ENCODE measurements around the gene TMEM132D. TPM values are rescaled to one million over a fixed set of nuclear protein-coding genes. Genes with fewer than 3 reads are reported as not detected.

TMEM132D gene
- total RNA-seq, 4 donors from 2014 or later, result 0.35 TPM; not detected in 3

GRCh38 chr12:129665414-129665813, 238.4 kb downstream of the TMEM132D start:
- intact Hi-C loops (cut with DNase I; ENCODE audit: low total_unique reads), result no loop called here
- Histone ChIP-seq H3K27ac (no peak overlapping the region), H3K9me3 (no peaks in the 10 kb centered on the region), H3K36me3 (no peaks in the 10 kb centered on the region), H3K4me1 (no peaks in the 10 kb centered on the region), H3K4me3 (no peak overlapping the region), H3K27me3 (no peaks in the 10 kb centered on the region)
- TF ChIP-seq POLR2A (IDR thresholded peaks at IDR 0.05), result no peak
- no peak for TF ChIP-seq CTCF (IDR thresholded peaks at IDR 0.05)
- no peak for DNase-seq

GRCh38 chr12:129662234-129662633, 241.6 kb downstream of the TMEM132D start:
- H3K4me3 ChIP-seq, result no peak overlapping the region
- no peaks in the 10 kb centered on the region for H3K4me1 ChIP-seq
- TF ChIP-seq POLR2A (IDR thresholded peaks at IDR 0.05) (no peak), CTCF (IDR thresholded peaks at IDR 0.05) (no peak)
- H3K9me3 ChIP-seq, result no peaks in the 10 kb centered on the region
- no peaks in the 10 kb centered on the region for H3K27me3 ChIP-seq
- DNase-seq, result no peak
- intact Hi-C loops (cut with DNase I; ENCODE audit: low total_unique reads), result no loop called here
- no peak overlapping the region for H3K27ac ChIP-seq
- no peaks in the 10 kb centered on the region for H3K36me3 ChIP-seq

- no peaks in the 10 kb centered on the region for H3K27me3 ChIP-seq
- intact Hi-C loops (cut with DNase I; ENCODE audit: low total_unique reads), result no loop called here
- no peak overlapping the region for H3K27ac ChIP-seq
- no peak for TF ChIP-seq POLR2A (IDR thresholded peaks at IDR 0.05)
- TF ChIP-seq CTCF (IDR thresholded peaks at IDR 0.05), result no peak
- no peak for DNase-seq
- no peaks in the 10 kb centered on the region for H3K36me3 ChIP-seq
- no peaks in the 10 kb centered on the region for H3K4me1 ChIP-seq
- no peak overlapping the region for H3K4me3 ChIP-seq
- no peaks in the 10 kb centered on the region for H3K9me3 ChIP-seq
These were observed 242.9 kb downstream of the TMEM132D start for GRCh38 chr12:129660946-129661345.

GRCh38 chr12:129659961-129660622, 243.7 kb downstream of the TMEM132D start:
- Histone ChIP-seq H3K9me3 (no peaks in the 10 kb centered on the region), H3K27ac (no peak overlapping the region), H3K4me3 (no peak overlapping the region), H3K36me3 (no peaks in the 10 kb centered on the region), H3K27me3 (no peaks in the 10 kb centered on the region), H3K4me1 (no peaks in the 10 kb centered on the region)
- no peak for DNase-seq
- intact Hi-C loops (cut with DNase I; ENCODE audit: low total_unique reads), result no loop called here
- TF ChIP-seq CTCF (IDR thresholded peaks at IDR 0.05) (no peak), POLR2A (IDR thresholded peaks at IDR 0.05) (no peak)

- no peak overlapping the region for H3K4me3 ChIP-seq
- no peak for DNase-seq
- H3K36me3 ChIP-seq, result no peaks in the 10 kb centered on the region
- no peaks in the 10 kb centered on the region for H3K9me3 ChIP-seq
- intact Hi-C loops (cut with DNase I; ENCODE audit: low total_unique reads), result no loop called here
- no peak overlapping the region for H3K27ac ChIP-seq
- H3K27me3 ChIP-seq, result no peaks in the 10 kb centered on the region
- H3K4me1 ChIP-seq, result no peaks in the 10 kb centered on the region
- TF ChIP-seq CTCF (IDR thresholded peaks at IDR 0.05) (no peak), POLR2A (IDR thresholded peaks at IDR 0.05) (no peak)
These were observed 246.6 kb downstream of the TMEM132D start for GRCh38 chr12:129657179-129657578.
